ENCODE results near the gene DNASE1L2.

DNASE1L2 gene

GRCh38 chr16:2190002-2190658, 46.1 kb upstream of the DNASE1L2 start:
- Histone ChIP-seq H3K36me3 (no peaks in the 10 kb centered on the region), H3K27me3 (peaks cover 25% of the 10 kb centered on the region), H3K27ac (no peak overlapping the region), H3K4me1 (ENCODE audit: control insufficient read depth in 1 of 2, insufficient read depth in 1 of 2, low read depth in 1 of 2, low read length in 1 of 2) (peaks cover 0 to 3% of the 10 kb centered on the region in 2 experiments), H3K9me3 (no peaks in the 10 kb centered on the region), H3K4me3 (ENCODE audit: low read depth in 1 of 2, low read length in 1 of 2) (no peak overlapping the region)
- TF ChIP-seq CTCF (IDR thresholded peaks at IDR 0.05), result no peak

GRCh38 chr16:2190659-2191445, 45.4 kb upstream of the DNASE1L2 start:
- Histone ChIP-seq H3K27me3 (peaks cover 32% of the 10 kb centered on the region), H3K9me3 (no peaks in the 10 kb centered on the region), H3K4me1 (ENCODE audit: control insufficient read depth in 1 of 2, insufficient read depth in 1 of 2, low read depth in 1 of 2, low read length in 1 of 2) (peaks cover 0 to 8% of the 10 kb centered on the region in 2 experiments), H3K4me3 (ENCODE audit: low read depth in 1 of 2, low read length in 1 of 2) (no peak overlapping the region), H3K27ac (no peak overlapping the region), H3K36me3 (no peaks in the 10 kb centered on the region)
- no peak for TF ChIP-seq CTCF (IDR thresholded peaks at IDR 0.05)

- H3K4me3 ChIP-seq (ENCODE audit: low read depth in 1 of 2, low read length in 1 of 2), result no peak overlapping the region
- H3K27ac ChIP-seq, result no peak overlapping the region
- no peaks in the 10 kb centered on the region for H3K36me3 ChIP-seq
- peaks cover 0 to 11% of the 10 kb centered on the region in 2 experiments for H3K4me1 ChIP-seq (ENCODE audit: control insufficient read depth in 1 of 2, insufficient read depth in 1 of 2, low read depth in 1 of 2, low read length in 1 of 2)
- no peaks in the 10 kb centered on the region for H3K9me3 ChIP-seq
- H3K27me3 ChIP-seq, result peaks cover 37% of the 10 kb centered on the region
- no peak for TF ChIP-seq CTCF (IDR thresholded peaks at IDR 0.05)
Measured at GRCh38 chr16:2191446-2191706, 44.9 kb upstream of the DNASE1L2 start.

- H3K27me3 ChIP-seq, result peaks cover 64% of the 10 kb centered on the region
- H3K4me3 ChIP-seq (ENCODE audit: low read depth in 1 of 2, low read length in 1 of 2), result no peak overlapping the region
- no peak overlapping the region for H3K27ac ChIP-seq
- no peaks in the 10 kb centered on the region for H3K36me3 ChIP-seq
- no peak for TF ChIP-seq CTCF (IDR thresholded peaks at IDR 0.05)
- H3K9me3 ChIP-seq, result no peaks in the 10 kb centered on the region
- peaks cover 0 to 11% of the 10 kb centered on the region in 2 experiments for H3K4me1 ChIP-seq (ENCODE audit: control insufficient read depth in 1 of 2, insufficient read depth in 1 of 2, low read depth in 1 of 2, low read length in 1 of 2)
Measured at GRCh38 chr16:2194166-2194834, 41.9 kb upstream of the DNASE1L2 start.

- no peaks in the 10 kb centered on the region for H3K9me3 ChIP-seq
- no peaks in the 10 kb centered on the region for H3K36me3 ChIP-seq
- H3K27ac ChIP-seq, result no peak overlapping the region
- peak; percentile 30 for TF ChIP-seq CTCF (IDR thresholded peaks at IDR 0.05)
- H3K4me1 ChIP-seq (ENCODE audit: control insufficient read depth in 1 of 2, insufficient read depth in 1 of 2, low read depth in 1 of 2, low read length in 1 of 2), result peaks cover 0 to 11% of the 10 kb centered on the region in 2 experiments
- peaks cover 70% of the 10 kb centered on the region for H3K27me3 ChIP-seq
- H3K4me3 ChIP-seq (ENCODE audit: low read depth in 1 of 2, low read length in 1 of 2), result no peak overlapping the region
Measured at GRCh38 chr16:2194852-2195321, 41.4 kb upstream of the DNASE1L2 start.
